Ovary (tissue), 9 donors: Measurements from ENCODE around the gene CADM2. TPM values are rescaled to one million over a fixed set of nuclear protein-coding genes. Genes with fewer than 3 reads are reported as not detected.

Source experiments
- DNase-seq, 5 donors: peaks; one replicate each; pipeline ENCODE4 v3.0.0-alpha.2; 2019 to 2020
- H3K27ac ChIP-seq, 2 donors: fragments of 200-600 bp; one replicate each; pipeline versions ENCODE4 v1.5.1 to v1.8.0; 2019 to 2022
- H3K27me3 ChIP-seq: fragments of 200-600 bp; one replicate; pipeline ENCODE4 v1.8.0; 2022
- H3K36me3 ChIP-seq: fragments of 200-600 bp; sonication (generic); one replicate; pipeline ENCODE4 v1.5.1; 2019
- H3K4me1 ChIP-seq: one replicate; pipeline ENCODE4 v1.8.1; 2013; ENCODE audit warnings: mild to moderate bottlenecking, moderate library complexity; ENCODE audit not compliant: insufficient read depth
- H3K4me3 ChIP-seq: fragments of 200-600 bp; sonication (generic); one replicate; pipeline ENCODE4 v1.5.1; 2017
- H3K9me3 ChIP-seq, 2 donors: fragments of 200-600 bp in 1 of 2; sonication (generic) in 1 of 2; one replicate each; pipeline versions ENCODE4 v1.5.1 to v1.8.1; 2013 to 2019; ENCODE audit warnings: mild to moderate bottlenecking in 1 of 2, moderate library complexity in 1 of 2
- EP300 ChIP-seq: sonication (generic); formaldehyde crosslinking; IDR thresholded peaks from one replicate; pipeline ENCODE4 v1.6.1; 2017; ENCODE audit warnings: antibody characterized with exemption
- POLR2A ChIP-seq: fragments of 450-650 bp; IDR thresholded peaks from one replicate; pipeline ENCODE4 v1.6.1; 2017; ENCODE audit warnings: antibody characterized with exemption, mild to moderate bottlenecking, moderate library complexity
- WGBS, 3 donors: extraction: QIAGEN DNeasy Blood & Tissue Kit in 1 of 3; methylation state at CpG; one replicate each; pipeline versions ENCODE4 v1.1.5 to v1.1.7; 2013 to 2017; 5-methylcytosine and 5-hydroxymethylcytosine counted together
- intact Hi-C, 4 donors: fragments of 100-400 bp; cut with DNase I; formaldehyde crosslinking; loops; one replicate each; pipeline versions ENCODE4 v1.11.0 to v1.15.1; 2022 to 2023
- polyA plus RNA-seq, 2 donors: library from polyadenylated mRNA; stranded (reverse); fragments of 200-250 nt in 1 of 2; fragments of 350-450 nt in 1 of 2; fragmentation: Illumina TruSeq in 1 of 2; extraction: RNeasy Lipid Tissue Mini Kit (QIAGEN cat#74804) in 1 of 2; gene quantifications; one replicate each; pipeline ENCODE4 v1.2.3, GENCODE V29; 2013 to 2014
- total RNA-seq, 7 donors: library from RNA; depleted of rRNA in 2 of 7; stranded (reverse); fragments of >200 nt in 2 of 7; fragmentation: NEBNext Ultra II Directional in 3 of 7; extraction: Animal tissue kit (Norgen Biotek cat#: 25700) in 3 of 7; gene quantifications; one replicate each; pipeline versions ENCODE4 v1.1.0 to v1.2.4, GENCODE V29; 2016 to 2023
- TF ChIP-seq, protein P1 (sequence below), 3 donors: fragments of 450-650 bp in 2 of 3; fragments of 200-600 bp in 1 of 3; IDR thresholded peaks; one replicate each; pipeline versions ENCODE4 v1.5.1 to v1.8.0; 2016 to 2022; ENCODE audit warnings: antibody characterized with exemption in 3 of 3, mild to moderate bottlenecking in 1 of 3
- donor health status: DM: no; HTN: no; CAD: no; lungs with moderate emphysema.
- donor health status: DM: no; HTN: no; CAD: no.
- donor health status: Bipolar disorder and iron deficiency.
- donor health status: DM: yes; HTN: yes; CAD: no.
- donor health status: DM: no; HTN: no; CAD: no.
- donor health status: DM: yes; HTN: yes; CAD: no.

Gene CADM2
- total and polyA plus RNA-seq, 9 donors, result 0.20 to 1.9 (median 0.69) TPM

DNA sequence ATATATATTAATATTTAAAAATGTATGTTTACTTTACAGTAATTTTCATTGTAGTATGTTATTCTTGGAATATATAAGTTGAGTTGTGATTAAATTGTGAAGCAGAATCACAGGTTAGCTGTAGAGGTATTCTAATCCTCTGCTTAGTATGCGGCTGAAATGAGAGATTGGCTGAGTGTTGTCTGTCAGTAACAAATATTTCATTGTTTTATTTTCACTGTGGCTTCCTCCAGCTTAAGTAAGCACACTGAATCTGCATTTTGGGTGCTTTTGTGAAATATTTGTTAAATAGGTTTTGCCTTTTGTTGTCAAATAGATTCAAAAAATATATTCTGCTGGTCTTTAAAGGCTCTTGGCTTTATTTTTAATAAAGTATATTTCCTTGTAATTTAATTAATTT, 357.5 kb downstream of the CADM2 start:
- Histone ChIP-seq H3K27ac (no peak overlapping the region), H3K36me3 (no peaks in the 10 kb centered on the region), H3K27me3 (peaks cover 3% of the 10 kb centered on the region), H3K4me3 (no peak overlapping the region), H3K9me3 (no peaks in the 10 kb centered on the region), H3K4me1 (no peaks in the 10 kb centered on the region)
- WGBS, 3 donors, result 83 to 89% (median 88%) methylated on average over 1 of the region's 1 CpG
- no peak for DNase-seq
- TF ChIP-seq POLR2A (no peak), EP300 (no peak)
- TF ChIP-seq, protein P1, sequence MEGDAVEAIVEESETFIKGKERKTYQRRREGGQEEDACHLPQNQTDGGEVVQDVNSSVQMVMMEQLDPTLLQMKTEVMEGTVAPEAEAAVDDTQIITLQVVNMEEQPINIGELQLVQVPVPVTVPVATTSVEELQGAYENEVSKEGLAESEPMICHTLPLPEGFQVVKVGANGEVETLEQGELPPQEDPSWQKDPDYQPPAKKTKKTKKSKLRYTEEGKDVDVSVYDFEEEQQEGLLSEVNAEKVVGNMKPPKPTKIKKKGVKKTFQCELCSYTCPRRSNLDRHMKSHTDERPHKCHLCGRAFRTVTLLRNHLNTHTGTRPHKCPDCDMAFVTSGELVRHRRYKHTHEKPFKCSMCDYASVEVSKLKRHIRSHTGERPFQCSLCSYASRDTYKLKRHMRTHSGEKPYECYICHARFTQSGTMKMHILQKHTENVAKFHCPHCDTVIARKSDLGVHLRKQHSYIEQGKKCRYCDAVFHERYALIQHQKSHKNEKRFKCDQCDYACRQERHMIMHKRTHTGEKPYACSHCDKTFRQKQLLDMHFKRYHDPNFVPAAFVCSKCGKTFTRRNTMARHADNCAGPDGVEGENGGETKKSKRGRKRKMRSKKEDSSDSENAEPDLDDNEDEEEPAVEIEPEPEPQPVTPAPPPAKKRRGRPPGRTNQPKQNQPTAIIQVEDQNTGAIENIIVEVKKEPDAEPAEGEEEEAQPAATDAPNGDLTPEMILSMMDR (IDR thresholded peaks at IDR 0.05), result no peak
- intact Hi-C loops, result no loop called here

DNA sequence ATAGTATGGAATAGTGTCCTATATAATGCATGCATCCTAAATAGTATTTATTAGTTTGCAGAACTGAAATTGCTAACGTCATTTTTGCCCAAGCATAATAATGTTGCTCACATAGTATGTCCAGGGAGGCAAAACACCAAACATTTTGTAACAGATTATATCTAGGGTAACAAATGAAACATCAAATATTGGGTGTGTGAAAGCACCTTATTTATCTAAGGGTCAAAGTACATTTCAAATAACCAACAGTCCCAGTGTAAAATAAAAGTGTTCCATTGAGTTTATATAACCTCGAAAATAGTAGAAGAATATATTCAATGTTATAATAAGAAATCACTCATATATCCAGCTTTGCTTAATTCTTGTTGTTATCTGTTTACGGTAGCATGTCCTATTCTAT, 363.1 kb downstream of the CADM2 start:
- no peaks in the 10 kb centered on the region for H3K4me1 ChIP-seq
- TF ChIP-seq, protein P1 (IDR thresholded peaks at IDR 0.05), result no peak
- no peak for TF ChIP-seq EP300
- no peak for TF ChIP-seq POLR2A
- DNase-seq, result no peak
- no peak overlapping the region for H3K4me3 ChIP-seq
- H3K36me3 ChIP-seq, result no peaks in the 10 kb centered on the region
- H3K9me3 ChIP-seq, result no peaks in the 10 kb centered on the region
- intact Hi-C loops, result no loop called here
- H3K27ac ChIP-seq, result no peak overlapping the region
- WGBS, 3 donors, result 79 to 92% (median 83%) methylated on average over 3 of the region's 3 CpGs
- H3K27me3 ChIP-seq, result no peaks in the 10 kb centered on the region

DNA sequence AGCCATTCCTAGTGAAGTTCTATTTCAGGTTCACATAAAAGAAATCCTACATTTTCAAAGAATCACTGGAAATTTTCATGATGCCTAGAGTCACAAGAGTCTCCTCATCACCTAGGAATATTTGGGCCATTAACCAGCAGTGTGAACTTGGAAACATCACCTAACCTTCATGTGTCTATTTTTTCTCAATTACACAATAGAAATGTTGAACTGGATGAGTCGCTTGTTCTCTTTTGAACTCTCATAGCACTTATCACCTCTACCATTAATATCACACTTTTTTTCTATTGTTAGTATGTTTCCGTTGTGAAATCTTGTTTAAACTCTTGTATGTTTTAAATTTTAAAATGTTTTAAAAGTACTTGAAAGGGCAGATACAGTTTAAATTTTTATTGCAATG, 371.3 kb downstream of the CADM2 start:
- TF ChIP-seq, protein P1 (IDR thresholded peaks at IDR 0.05), result no peak
- TF ChIP-seq POLR2A (no peak), EP300 (no peak)

DNA sequence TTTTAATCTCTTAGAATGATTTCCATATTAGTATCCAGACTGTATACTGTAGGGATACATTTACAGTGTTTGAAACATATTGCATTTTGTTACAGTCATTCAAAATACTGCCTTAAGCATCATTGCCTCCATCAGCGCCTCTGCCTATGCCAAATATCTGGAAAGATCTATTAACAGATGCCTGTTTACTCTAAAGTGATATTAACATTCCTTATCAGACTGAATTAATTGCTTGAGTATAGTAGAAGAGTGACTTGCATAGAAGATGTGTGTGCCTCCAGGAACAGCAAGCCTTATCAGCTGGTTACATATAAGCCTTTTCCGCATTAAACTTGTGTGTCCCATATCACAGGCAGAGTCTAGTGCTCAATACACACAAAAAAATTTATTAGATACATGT, 379.1 kb downstream of the CADM2 start:
- H3K9me3 ChIP-seq, result no peaks in the 10 kb centered on the region
- TF ChIP-seq EP300, result no peak
- TF ChIP-seq, protein P1 (IDR thresholded peaks at IDR 0.05), result no peak
- TF ChIP-seq POLR2A, result no peak

More for the DNA sequence above, 371.3 kb downstream of the CADM2 start:
- no peak overlapping the region for H3K4me3 ChIP-seq
- H3K4me1 ChIP-seq, result no peaks in the 10 kb centered on the region
- DNase-seq, result no peak
- intact Hi-C loops, result no loop called here
- H3K27me3 ChIP-seq, result no peaks in the 10 kb centered on the region
- no peak overlapping the region for H3K27ac ChIP-seq
- no peaks in the 10 kb centered on the region for H3K9me3 ChIP-seq
- no peaks in the 10 kb centered on the region for H3K36me3 ChIP-seq
- WGBS, 3 donors, result 66 to 87% (median 69%) methylated on average over 2 of the region's 2 CpGs

More for the DNA sequence above, 379.1 kb downstream of the CADM2 start:
- Histone ChIP-seq H3K4me1 (no peaks in the 10 kb centered on the region), H3K27ac (no peak overlapping the region), H3K27me3 (no peaks in the 10 kb centered on the region), H3K4me3 (no peak overlapping the region), H3K36me3 (no peaks in the 10 kb centered on the region)
- intact Hi-C loops, result no loop called here
- WGBS, 3 donors, result 91 to 94% (median 93%) methylated on average over 2 of the region's 2 CpGs
- no peak for DNase-seq
